Skeletal muscle cell (primary cell): ENCODE results near the gene SRRT.
A peak's percentile ranks its signal among the peaks of the same experiment; 100 is the strongest.

Source experiments
- DNase-seq: peaks from one replicate; pipeline ENCODE4 v3.0.0-alpha.2; 2010; ENCODE audit warnings: low read depth
- H3K4me3 ChIP-seq: 2 replicates; pipeline ENCODE4 v1.5.1; 2011; ENCODE audit warnings: low read depth, mild to moderate bottlenecking, control low read depth, low read length, moderate library complexity

The SRRT gene

DNA sequence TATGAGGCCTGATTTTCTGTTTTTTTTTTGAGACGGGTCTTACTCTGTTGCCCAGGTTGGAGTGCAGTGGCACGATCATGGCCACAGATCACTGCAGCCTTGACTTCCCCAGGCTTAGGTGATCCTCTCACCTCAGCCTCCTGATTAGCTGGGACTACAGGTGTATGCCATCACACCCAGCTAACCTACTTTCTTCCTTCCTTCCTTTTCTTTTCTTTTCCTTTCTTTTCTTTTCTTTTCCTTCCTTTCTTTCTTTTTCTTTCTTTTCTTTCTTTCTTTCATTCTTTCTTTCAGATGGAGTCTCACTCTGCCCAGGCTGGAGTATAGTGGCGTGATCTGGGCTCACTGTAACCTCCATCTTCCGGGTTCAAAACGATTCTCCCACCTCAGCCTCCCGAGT, 3.8 kb downstream of the SRRT start:
- DNase-seq: no peak
- no peak overlapping the region for H3K4me3 ChIP-seq

DNA sequence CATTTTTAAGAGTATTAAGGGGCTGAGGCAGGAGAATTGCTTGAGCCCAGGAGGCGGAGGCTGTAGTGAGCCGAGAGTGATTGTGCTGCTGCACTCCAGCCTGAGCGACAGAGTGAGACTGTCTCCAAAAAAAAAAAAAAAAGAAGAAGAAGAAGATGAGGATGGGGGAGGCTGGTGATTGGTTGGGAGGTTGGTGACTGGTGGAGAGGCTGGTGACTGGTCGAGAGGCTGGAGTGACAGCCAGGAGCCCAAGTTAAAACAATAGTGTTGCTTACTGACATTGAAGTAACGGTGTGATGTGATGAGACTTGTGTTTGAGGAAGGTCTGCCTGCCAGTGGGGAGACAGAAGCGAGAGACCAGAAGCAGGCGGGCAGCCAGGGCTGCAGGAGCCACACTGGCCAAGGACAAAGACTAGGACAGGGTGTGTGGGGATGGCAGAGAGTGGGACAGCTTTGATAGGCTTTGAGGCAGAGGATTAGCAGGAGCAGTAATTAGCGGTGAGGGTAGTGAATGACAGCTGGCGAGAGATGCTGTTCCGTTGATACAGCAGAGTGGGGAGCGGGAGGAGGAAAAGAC, 4.9 kb downstream of the SRRT start:
- no peak overlapping the region for H3K4me3 ChIP-seq
- DNase-seq: no peak

DNA sequence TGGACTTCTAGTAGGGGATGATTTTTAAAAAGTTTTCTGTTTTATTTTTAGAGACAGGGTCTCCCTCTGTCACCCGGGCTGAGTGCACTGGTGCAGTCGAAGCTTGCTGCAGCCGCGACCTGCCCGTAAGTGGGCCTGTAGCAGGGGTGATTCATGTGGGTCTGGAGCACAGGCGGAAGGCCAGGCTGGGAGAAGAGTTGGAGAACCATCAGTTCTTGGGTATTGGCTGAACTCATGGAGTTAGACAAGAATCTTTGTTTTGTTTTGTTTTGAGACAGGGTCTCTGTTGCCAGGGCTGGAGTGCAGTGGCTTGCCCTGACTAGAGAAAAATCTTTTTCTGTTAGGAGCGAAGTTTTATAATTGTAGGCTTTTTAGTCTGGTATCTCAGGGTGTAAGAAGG, 5.7 kb downstream of the SRRT start:
- H3K4me3 ChIP-seq: no peak overlapping the region
- DNase-seq: no peak

GRCh38 chr7:100881136-100881535, 6.2 kb downstream of the SRRT start:
- no peak overlapping the region for H3K4me3 ChIP-seq
- DNase-seq: no peak

DNA sequence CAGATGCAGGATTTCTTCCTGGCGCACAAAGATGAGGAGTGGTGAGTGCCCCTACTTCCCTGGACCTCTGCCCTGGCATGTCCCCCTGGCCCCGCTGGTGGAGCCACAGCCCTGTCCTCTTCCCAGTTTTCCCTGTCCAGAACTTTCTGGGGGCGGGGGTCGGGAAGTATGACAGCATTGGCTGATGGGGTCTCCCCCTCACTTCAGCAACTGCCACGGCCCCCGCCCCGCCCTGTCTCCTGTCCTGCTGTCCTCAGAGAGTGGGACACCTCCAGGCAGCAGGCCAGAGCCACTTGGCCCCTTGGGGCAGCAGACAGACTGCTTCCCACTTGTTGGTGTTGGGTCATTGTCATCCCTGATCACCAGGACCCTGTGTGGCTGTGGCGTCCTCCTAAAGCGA, 7.3 kb downstream of the SRRT start:
- no peak overlapping the region for H3K4me3 ChIP-seq
- DNase-seq: no peak

DNA sequence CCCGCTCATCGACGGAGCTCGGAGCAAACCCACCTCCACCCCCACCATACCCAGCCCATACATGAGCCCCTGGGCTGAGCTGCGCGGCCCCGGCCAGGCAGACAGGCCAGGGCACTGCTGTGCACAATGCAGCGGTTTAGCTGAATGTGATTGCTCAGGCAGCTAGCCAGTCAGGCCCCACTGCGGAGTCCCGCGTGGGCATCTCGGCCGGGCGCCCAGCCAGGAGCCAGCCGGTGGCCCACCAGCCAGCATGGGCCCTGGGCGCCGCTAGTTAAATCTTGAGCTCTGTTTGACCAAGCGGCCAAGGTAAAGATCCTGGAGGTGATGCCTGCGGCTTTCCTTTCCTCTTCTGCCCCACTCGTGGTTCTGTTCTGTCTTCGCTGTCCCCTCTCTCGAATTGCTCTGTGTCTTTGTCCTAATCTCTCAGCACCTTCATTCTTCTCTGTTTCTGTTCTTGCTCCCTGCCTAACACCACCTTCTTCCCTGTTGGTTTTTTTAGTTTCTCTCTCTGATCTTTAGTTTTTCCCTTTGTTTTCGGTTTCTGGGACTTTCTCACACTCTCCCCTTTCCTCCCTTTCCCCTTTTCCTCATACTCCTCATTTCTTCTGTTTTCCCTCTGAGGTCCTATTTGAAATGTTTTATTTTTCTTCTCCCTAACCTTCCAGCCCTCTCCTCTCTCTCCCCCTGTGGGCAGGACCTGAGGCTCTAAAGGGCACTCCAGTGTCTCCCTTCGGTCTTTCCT, 8.1 kb downstream of the SRRT start:
- H3K4me3 ChIP-seq: no peak overlapping the region
- DNase-seq: no peak

DNA sequence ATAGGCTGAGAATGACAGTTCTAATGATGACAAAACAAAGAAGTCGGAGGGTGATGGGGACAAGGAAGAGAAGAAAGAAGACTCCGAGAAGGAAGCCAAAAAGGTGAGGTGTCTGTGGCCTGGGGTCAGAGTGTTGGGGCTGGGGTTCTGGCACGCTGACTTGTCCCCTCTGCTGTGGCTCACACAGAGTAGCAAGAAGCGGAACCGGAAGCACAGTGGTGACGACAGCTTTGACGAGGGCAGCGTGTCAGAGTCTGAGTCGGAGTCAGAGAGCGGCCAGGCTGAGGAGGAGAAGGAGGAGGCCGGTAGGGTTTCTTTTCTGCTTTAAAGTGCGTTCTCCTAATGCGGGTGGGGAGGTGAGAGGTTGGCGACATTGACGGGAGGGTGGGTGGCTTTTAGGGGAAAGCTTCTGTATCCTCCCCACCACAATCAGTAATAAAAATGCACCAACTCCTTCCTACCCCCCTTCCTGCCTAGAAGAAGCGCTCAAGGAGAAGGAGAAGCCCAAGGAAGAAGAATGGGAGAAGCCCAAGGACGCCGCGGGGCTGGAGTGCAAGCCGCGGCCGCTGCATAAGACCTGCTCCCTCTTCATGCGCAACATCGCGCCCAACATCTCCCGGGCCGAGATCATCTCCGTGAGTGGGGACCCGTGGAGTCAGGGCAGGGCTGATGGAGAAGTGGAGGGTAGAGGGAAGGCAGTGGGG, 10.0 kb downstream of the SRRT start:
- no peak for DNase-seq
- no peak overlapping the region for H3K4me3 ChIP-seq

DNA sequence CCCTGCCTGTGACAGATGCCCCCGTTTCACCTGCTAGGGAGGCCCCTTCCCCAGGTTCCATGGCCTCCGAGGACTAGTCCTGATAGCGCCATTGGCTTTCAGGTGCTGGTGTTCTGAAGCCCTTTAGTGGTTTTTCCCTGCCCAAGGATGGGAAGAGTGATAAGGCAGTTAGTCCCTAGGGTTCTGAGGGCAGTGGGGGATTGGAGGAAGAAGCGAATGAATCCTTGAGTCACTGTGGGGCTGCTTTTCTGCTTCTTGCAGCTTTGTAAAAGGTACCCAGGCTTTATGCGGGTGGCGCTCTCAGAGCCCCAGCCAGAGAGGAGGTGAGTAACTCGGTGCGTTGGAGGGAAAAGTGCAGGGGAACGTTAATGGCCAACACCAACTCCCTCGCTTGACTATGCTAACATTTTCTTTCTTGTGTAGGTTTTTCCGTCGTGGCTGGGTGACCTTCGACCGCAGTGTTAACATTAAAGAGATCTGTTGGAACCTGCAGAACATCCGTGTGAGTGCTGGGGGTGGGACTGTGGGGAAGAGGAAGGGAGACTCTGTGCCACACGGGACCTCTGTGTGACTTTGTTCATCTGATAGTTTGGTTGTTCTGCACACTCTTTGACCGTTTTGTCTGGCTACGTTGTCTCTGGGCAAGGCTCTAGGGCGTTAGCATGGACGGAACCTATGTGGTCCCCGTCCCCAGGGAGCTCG, 10.7 kb downstream of the SRRT start:
- no peak for DNase-seq
- no peak overlapping the region for H3K4me3 ChIP-seq

DNA sequence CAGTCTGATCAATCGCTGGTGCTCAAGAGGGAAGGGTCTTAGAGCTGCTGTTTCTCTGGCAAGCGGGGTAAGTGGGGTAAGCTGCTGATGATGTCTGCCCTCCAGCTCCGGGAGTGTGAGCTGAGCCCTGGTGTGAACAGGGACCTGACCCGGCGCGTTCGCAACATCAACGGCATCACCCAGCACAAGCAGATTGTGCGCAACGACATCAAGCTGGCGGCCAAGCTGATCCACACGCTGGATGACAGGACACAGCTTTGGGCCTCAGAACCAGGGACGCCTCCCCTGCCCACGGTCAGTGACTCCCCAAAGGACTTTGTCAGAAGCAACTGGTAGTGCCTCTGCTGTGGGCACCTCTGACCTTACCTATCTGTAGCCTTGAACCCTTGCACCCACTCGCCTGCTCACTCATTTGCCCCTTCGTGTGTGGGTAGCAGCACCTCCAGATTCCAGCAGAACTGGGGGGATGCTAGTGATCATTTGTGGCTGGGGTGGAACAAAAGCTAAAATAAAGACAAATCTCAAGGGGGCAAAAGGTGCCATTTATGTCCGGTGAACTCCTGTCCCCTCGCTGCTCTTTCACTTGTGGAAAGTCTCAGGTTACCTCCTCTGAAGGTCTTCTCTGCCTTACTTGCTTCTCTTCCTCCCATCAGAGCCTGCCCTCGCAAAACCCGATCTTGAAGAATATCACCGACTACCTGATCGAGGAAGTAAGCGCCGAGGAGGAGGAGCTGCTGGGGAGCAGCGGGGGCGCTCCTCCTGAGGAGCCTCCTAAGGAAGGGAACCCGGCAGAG, 11.4 kb downstream of the SRRT start:
- no peak overlapping the region for H3K4me3 ChIP-seq
- no peak for DNase-seq

- DNase-seq: no peak
These were observed 12.1 kb downstream of the SRRT start for GRCh38 chr7:100886936-100887515.

DNA sequence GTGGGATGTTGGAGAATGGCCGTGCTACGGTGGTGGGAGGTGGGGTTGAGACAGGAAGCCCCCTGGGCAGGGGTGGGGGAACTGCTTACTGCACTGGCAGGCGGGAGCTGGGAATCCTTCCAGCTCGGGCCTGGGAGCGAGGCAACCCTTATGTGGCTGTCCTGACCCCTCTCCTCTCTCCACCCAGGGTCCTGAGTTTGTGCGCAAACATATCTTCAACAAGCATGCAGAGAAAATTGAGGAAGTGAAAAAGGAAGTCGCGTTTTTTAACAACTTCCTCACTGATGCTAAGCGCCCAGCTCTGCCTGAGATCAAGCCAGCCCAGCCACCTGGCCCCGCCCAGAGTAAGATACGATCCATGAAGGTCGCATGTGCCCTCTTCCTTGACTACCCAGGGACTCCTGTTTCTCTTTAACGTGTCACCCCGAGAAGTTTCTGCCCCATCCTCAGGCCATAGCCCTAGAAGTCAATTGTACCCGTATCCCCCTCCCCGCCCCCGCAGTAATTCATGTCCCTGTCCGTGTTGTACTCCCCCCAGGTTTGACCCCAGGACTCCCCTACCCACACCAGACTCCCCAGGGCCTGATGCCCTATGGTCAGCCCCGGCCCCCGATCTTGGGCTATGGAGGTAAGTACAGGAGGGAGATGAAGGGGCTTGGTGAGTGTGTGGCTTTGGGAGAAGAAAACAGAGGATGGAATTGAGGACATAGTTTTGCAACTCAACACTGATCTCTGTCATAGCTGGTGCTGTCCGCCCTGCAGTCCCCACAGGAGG, 12.8 kb downstream of the SRRT start:
- H3K4me3 ChIP-seq: no peak overlapping the region
- DNase-seq: no peak

More at GRCh38 chr7:100886936-100887515, 12.1 kb downstream of the SRRT start:
- H3K4me3 ChIP-seq: no peak overlapping the region

DNA sequence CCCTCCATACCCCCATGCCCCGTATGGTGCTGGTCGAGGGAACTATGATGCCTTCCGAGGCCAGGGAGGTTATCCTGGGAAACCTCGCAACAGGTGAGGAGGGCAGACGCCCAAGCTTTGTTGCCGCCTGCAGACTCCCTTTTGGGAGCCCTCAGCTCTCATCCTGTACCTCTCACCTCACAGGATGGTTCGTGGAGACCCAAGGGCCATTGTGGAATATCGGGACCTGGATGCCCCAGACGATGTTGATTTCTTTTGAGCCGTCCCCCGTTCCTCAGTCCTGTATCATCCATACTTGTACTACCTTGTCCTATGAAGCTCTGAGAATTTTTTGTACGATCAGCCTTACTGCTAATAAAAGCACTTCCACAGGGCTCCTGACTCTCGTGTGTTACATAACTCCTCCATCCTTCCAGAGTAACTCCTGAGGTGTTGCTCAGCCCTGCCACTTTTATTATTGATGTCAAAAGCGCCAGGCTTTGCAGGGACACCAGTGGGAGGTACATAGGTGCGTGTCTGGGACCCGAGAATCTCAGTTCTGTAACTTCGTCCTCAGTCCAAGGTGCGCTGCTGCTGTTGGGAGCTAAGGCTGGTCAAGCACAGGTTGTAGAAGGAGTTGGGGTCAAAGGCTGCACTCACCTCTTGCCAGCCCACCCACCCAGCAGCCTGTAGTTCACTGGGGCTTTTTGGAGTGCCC, 13.5 kb downstream of the SRRT start:
- no peak for DNase-seq
- H3K4me3 ChIP-seq: peak overlapping the region; percentile 67

GRCh38 chr7:100888988-100889750, 14.3 kb downstream of the SRRT start, which contains the start of gene UFSP1:
Gene UFSP1, minus strand, starts transcription at chr7:100889715. Its CDS starts 444 bp downstream, at chr7:100889271.
- peak within 1 kb of the TSS; percentile 67 for H3K4me3 ChIP-seq
- DNase-seq: no peak

DNA sequence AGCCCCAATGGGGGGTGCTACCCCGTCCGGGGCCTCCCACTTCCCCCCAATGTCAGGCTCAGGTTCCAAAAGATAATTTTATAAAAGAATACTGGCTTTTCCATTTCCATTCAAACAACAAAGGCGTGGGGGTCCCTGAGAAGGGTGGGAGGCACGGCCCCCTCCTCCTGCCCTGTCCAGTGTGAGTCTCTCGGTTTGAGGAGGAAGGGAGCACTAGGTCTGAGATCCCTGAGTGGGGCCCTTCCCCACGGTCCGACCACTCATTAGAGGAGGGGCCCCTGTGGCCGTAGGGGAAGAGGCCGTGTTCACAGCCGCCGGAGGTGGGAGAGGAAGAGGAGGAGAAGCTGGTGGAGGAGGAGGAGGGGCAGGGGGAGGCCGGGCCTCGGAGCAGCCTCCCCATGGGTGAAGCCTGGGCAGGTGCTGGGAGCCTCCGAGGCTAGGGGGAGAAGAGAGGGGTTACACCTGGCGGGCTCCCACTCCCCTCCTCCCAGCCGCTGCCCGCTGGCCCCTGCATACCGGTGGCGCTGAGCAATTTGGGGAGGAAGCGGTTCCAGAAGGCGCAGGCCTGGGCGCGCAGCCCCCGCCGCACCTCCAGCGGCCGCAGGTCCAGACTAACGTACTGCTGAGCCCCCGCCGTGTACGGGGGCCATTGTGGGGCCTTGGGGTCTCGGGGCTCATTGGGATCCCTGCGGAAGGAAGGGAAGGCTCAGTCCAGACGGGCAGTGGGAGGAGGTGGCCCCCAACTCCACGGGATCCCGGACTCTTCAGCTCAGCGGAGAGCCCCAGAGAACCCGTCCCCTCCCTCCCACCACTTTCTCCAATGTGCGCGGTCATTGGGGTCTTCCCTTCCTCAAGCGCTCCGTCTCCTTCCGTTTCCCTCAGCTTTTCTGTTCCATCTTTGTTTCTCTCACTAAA, 16.0 kb downstream of the SRRT start:
- peak overlapping the region; percentile 54 for H3K4me3 ChIP-seq
- no peak for DNase-seq

- H3K4me3 ChIP-seq: no peak overlapping the region
- no peak for DNase-seq
These were observed 16.8 kb downstream of the SRRT start for GRCh38 chr7:100891568-100892247.
